Activated T-helper 2 cell treated with anti-CD3 and anti-CD28 coated beads, Interferon-gamma antibody, Interleukin-2, Interleukin-4, amounts not matched to agents 10 μg/mL and 5 μg/mL and 100 μg/mL, durations not matched to agents 14 hours and 24 hours and 36 hours (primary cell): Measurements from ENCODE around the gene SPAG7. TPM values are rescaled to one million over a fixed set of nuclear protein-coding genes. Genes with fewer than 3 reads are reported as not detected.

Experiments
- DNase-seq: peaks from one replicate; pipeline ENCODE4 v3.0.0; 2021; ENCODE audit warnings: low spot score
- H3K27ac Mint-ChIP-seq: one replicate; pipeline ENCODE4 v1.8.0; 2021; ENCODE audit warnings: mixed read lengths
- H3K27me3 Mint-ChIP-seq: one replicate; pipeline ENCODE4 v1.8.0; 2021; ENCODE audit warnings: low read depth, mixed read lengths
- H3K36me3 Mint-ChIP-seq: one replicate; pipeline ENCODE4 v1.8.0; 2021; ENCODE audit warnings: low read depth, mixed read lengths
- H3K4me1 Mint-ChIP-seq: one replicate; pipeline ENCODE4 v1.8.0; 2021; ENCODE audit warnings: low read depth, mixed read lengths
- H3K4me3 Mint-ChIP-seq: one replicate; pipeline ENCODE4 v1.8.0; 2021; ENCODE audit warnings: low read depth, mild to moderate bottlenecking, moderate library complexity, mixed read lengths
- H3K9me3 Mint-ChIP-seq: one replicate; pipeline ENCODE4 v1.8.0; 2021; ENCODE audit warnings: mixed read lengths
- intact Hi-C: fragments of 100-400 bp; cut with micrococcal nuclease; formaldehyde crosslinking; loops from one replicate; pipeline ENCODE4 v1.15.1; 2023
- total RNA-seq: library from RNA; stranded (reverse); gene quantifications from 2 replicates; pipeline ENCODE4 v1.2.3, GENCODE V29; 2022

Gene SPAG7
- total RNA-seq, 1 donor from 2014 or later: 70.4 TPM

- H3K27ac Mint-ChIP-seq: peak overlapping the region; percentile 95
- no peaks in the 10 kb centered on the region for H3K27me3 Mint-ChIP-seq
- intact Hi-C loops: loop anchor here (2.0 to 10.0 kb wide), 2 partner anchors 37 to 581 kb away; partner anchors contain the start of gene UBE2G1
- no peaks in the 10 kb centered on the region for H3K9me3 Mint-ChIP-seq
- peaks cover 56% of the 10 kb centered on the region for H3K4me1 Mint-ChIP-seq
- H3K36me3 Mint-ChIP-seq: peaks cover 66% of the 10 kb centered on the region
- no peak for DNase-seq
- H3K4me3 Mint-ChIP-seq: peak overlapping the region; percentile 100
These were observed 21.7 kb downstream of the SPAG7 start for GRCh38 chr17:4945944-4946280.

- Mint-ChIP-seq H3K4me1 (peaks cover 52% of the 10 kb centered on the region), H3K4me3 (peak overlapping the region; percentile 100), H3K27ac (peak overlapping the region; percentile 92), H3K9me3 (no peaks in the 10 kb centered on the region), H3K27me3 (no peaks in the 10 kb centered on the region), H3K36me3 (peaks cover 72% of the 10 kb centered on the region)
- peak; percentile 76 for DNase-seq
- intact Hi-C loops: loop anchor here (2.0 to 10.0 kb wide), 2 partner anchors 37 to 581 kb away; partner anchors contain the start of gene UBE2G1
These were observed 22.3 kb downstream of the SPAG7 start for GRCh38 chr17:4945176-4945943.

- Mint-ChIP-seq H3K27me3 (no peaks in the 10 kb centered on the region), H3K36me3 (peaks cover 76% of the 10 kb centered on the region), H3K9me3 (no peaks in the 10 kb centered on the region), H3K4me3 (peak overlapping the region; percentile 100), H3K4me1 (peaks cover 52% of the 10 kb centered on the region), H3K27ac (peak overlapping the region; percentile 92)
- intact Hi-C loops: loop anchor here (2.0 to 10.0 kb wide), 2 partner anchors 36 to 580 kb away; partner anchors contain the start of gene UBE2G1
- DNase-seq: no peak
These were observed 23.0 kb downstream of the SPAG7 start for GRCh38 chr17:4944554-4945175.

DNA sequence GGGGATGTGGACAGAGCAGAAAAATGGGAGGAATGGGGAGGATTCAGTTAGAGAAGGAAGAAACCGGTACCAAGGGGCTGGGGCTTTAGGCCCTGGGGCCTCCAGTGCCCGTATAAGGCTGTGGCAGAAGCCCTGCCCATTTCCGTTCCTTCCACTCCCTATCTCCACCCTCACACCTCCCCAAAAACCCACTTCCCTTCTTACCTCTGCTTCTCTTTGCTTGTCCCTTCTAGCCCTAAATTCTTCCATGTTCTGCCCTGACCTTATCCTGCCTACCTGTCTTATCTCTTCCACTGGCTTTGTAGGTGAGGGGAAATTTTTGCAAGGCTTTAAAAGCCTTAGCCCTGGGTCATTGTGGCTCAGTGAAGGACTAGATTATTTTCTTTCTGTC, 23.5 kb downstream of the SPAG7 start:
- peaks cover 52% of the 10 kb centered on the region for H3K4me1 Mint-ChIP-seq
- peaks cover 78% of the 10 kb centered on the region for H3K36me3 Mint-ChIP-seq
- no peaks in the 10 kb centered on the region for H3K27me3 Mint-ChIP-seq
- peak; percentile 66 for DNase-seq
- H3K27ac Mint-ChIP-seq: peak overlapping the region; percentile 92
- intact Hi-C loops: loop anchor here (2.0 to 10.0 kb wide), 2 partner anchors 35 to 579 kb away; partner anchors contain the start of gene UBE2G1
- no peaks in the 10 kb centered on the region for H3K9me3 Mint-ChIP-seq
- H3K4me3 Mint-ChIP-seq: peak overlapping the region; percentile 100

DNA sequence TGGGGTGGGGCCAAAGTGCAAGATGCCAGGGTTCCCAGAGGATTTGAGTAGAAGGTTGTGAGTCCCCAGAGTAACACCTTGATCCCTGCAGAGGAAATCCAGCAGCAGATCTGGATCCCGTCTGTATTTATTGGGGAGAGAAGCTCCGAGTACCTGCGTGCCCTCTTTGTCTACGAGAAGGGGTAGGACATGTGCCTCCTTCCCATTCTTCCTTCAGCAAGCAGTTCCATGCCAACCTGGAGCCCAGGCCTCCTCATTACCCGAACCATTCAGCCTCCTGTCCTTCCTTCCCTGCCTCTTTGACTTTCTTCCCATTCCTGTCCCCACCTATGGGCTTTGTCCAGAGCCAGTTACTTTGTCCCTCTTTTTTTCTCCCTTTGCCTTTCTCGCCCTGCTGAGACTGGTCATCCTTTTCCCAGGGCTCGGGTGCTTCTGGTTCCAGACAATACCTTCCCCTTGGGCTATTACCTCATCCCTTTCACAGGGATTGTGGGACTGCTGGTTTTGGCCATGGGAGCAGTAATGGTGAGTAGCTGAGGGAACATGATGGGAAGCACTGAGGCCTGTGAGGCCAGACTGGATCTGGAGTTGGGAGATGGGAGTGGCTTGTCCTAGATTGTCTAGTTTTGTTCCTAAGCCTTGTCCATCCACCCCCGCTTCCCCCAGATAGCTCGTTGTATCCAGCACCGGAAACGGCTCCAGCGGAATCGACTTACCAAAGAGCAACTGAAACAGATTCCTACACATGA, 24.7 kb downstream of the SPAG7 start:
- no peaks in the 10 kb centered on the region for H3K9me3 Mint-ChIP-seq
- no peaks in the 10 kb centered on the region for H3K27me3 Mint-ChIP-seq
- H3K4me1 Mint-ChIP-seq: peaks cover 60% of the 10 kb centered on the region
- intact Hi-C loops: loop anchor here (10.0 kb wide), 1 partner anchor 578 kb away; the partner anchor contains the start of gene UBE2G1
- H3K36me3 Mint-ChIP-seq: peaks cover 89% of the 10 kb centered on the region
- peak overlapping the region; percentile 100 for H3K4me3 Mint-ChIP-seq
- H3K27ac Mint-ChIP-seq: peak overlapping the region; percentile 7
- no peak for DNase-seq

DNA sequence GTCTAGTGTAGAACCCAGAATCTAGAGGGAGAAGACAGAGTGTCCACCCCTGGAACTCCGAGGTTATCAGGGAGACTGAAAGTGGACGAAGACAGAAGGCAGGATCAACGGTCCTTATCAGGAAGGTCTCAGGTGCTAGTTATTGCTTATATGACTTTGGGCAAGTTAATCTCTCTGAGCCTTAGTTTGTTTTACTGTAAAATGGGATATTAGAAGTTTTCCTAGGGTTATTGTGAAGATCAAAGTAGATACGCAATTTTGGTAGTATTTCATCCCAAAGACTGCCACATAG, 26.4 kb downstream of the SPAG7 start:
- intact Hi-C loops: loop anchor here (2.0 to 10.0 kb wide), 3 partner anchors 56 to 576 kb away; partner anchors contain the start of genes ARRB2, INCA1, KIF1C and UBE2G1
- no peak for DNase-seq
- H3K4me1 Mint-ChIP-seq: peaks cover 57% of the 10 kb centered on the region
- H3K27me3 Mint-ChIP-seq: no peaks in the 10 kb centered on the region
- H3K27ac Mint-ChIP-seq: peak overlapping the region; percentile 87
- H3K9me3 Mint-ChIP-seq: no peaks in the 10 kb centered on the region
- H3K36me3 Mint-ChIP-seq: peaks cover 88% of the 10 kb centered on the region
- peak overlapping the region; percentile 100 for H3K4me3 Mint-ChIP-seq

DNA sequence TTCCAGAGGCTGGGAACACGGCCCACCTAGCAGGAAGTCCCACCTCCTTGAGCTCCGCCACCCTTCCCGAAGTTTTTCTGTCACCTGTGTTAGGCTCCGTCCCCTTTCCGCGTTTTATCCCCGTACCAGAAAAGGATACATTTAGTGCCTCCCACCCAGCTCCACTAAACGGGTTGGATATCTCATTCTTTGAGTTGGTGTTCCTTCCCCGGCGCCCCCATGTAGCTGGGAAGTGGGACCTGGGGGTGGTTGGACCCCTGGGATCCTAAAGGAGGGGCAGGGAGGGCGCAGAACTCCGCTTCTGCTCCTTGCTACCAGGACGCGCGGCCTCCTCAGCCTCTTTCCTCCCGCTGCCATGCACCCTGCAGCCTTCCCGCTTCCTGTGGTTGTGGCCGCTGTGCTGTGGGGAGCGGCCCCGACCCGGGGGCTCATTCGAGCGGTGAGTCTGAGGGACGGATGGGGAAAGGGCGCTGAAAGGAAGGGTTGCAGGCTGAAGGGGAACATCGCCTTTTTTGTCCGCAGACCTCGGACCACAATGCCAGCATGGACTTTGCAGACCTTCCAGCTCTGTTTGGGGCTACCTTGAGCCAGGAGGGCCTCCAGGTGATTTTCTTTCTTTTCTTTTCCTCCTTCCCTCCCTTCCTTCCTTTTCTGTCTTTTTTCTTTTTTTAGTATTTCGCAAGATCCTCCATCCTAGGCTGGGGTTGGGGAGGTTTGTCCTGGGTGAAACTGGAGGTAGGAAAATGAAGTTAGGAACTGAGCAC, 26.9 kb downstream of the SPAG7 start:
- DNase-seq: peak; percentile 42
- Mint-ChIP-seq H3K27me3 (no peaks in the 10 kb centered on the region), H3K4me3 (peak overlapping the region; percentile 100), H3K27ac (peak overlapping the region; percentile 87), H3K9me3 (no peaks in the 10 kb centered on the region), H3K36me3 (peaks cover 86% of the 10 kb centered on the region), H3K4me1 (peaks cover 55% of the 10 kb centered on the region)
- intact Hi-C loops: loop anchor here (1.0 to 10.0 kb wide), 6 partner anchors 8 to 576 kb away; partner anchors contain the start of genes ARRB2, INCA1, KIF1C and PFN1

DNA sequence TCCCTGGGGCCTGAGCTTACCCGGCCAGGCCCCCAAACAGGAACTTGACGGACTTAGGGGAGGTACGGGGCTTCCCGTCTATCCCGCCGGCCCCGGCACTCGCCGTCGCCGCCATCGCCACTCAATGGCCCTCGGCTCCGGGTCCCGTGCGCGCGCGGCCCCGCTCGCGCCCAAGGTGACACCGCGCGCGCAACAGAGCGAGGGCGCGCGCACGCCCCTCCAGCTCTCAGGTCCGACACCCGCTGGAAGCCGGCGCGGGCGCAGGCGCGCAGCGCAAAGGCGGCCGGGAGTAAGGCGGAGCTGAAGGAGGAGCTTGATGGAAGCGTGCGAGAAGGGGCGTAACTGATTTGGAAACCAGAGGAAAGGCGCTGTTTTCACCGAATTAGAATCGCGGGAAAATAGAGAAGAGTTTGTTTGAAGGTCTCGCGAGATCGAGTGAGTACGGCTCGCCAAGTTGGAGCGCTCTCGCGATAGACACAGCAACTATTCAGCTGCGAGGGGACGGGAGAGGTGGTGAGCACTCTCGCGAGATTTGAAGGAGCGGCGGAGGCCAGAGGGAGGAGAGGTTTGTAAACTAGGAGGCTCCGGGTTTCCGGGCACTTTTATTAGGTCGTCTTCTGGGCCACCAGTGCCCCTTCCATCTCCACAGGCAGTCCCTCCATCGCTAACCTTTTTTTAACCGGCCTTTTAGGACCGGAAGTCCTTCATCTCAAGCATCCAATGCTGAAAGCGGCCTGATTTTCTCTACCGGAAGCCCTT, 27.6 kb downstream of the SPAG7 start, which contains the start of the genes RNF167 and SLC25A11:
Gene RNF167, plus strand, starts transcription at position 473 of the 759 bp plus-strand sequence. CDS start 642 bp downstream, outside the sequence.
Gene SLC25A11, minus strand, starts transcription at position 251 of the 759 bp plus-strand sequence. Its CDS starts 136 bp downstream, at position 115.
- peak within 1 kb of the TSS; percentile 87 for H3K27ac Mint-ChIP-seq
- H3K36me3 Mint-ChIP-seq: peaks cover 79% of the 10 kb centered on the region
- H3K27me3 Mint-ChIP-seq: no peaks in the 10 kb centered on the region
- DNase-seq: peak; percentile 98
- peaks cover 48% of the 10 kb centered on the region for H3K4me1 Mint-ChIP-seq
- peak within 1 kb of the TSS; percentile 100 for H3K4me3 Mint-ChIP-seq
- intact Hi-C loops: loop anchor here (1.0 to 10.0 kb wide), 7 partner anchors 8 to 575 kb away; partner anchors contain the start of genes ARRB2, INCA1, KIF1C and PFN1
- H3K9me3 Mint-ChIP-seq: no peaks in the 10 kb centered on the region

- intact Hi-C loops: loop anchor here (1.0 kb wide), 1 partner anchor 30 kb away; no protein-coding TSS in a partner anchor
These were observed 28.1 kb downstream of the SPAG7 start for GRCh38 chr17:4939546-4939795.

GRCh38 chr17:4938688-4939545, 28.7 kb downstream of the SPAG7 start:
- Mint-ChIP-seq H3K4me1 (peaks cover 45% of the 10 kb centered on the region), H3K9me3 (no peaks in the 10 kb centered on the region), H3K36me3 (peaks cover 71% of the 10 kb centered on the region), H3K4me3 (peak overlapping the region; percentile 100), H3K27ac (peak overlapping the region; percentile 87), H3K27me3 (no peaks in the 10 kb centered on the region)
- DNase-seq: no peak
- intact Hi-C loops: loop anchor here (1.0 kb wide), 1 partner anchor 30 kb away; no protein-coding TSS in a partner anchor

More at GRCh38 chr17:4939546-4939795, 28.1 kb downstream of the SPAG7 start:
- no peak for DNase-seq
- Mint-ChIP-seq H3K9me3 (no peaks in the 10 kb centered on the region), H3K27me3 (no peaks in the 10 kb centered on the region), H3K4me1 (peaks cover 45% of the 10 kb centered on the region), H3K27ac (peak overlapping the region; percentile 87), H3K4me3 (peak overlapping the region; percentile 100), H3K36me3 (peaks cover 75% of the 10 kb centered on the region)

DNA sequence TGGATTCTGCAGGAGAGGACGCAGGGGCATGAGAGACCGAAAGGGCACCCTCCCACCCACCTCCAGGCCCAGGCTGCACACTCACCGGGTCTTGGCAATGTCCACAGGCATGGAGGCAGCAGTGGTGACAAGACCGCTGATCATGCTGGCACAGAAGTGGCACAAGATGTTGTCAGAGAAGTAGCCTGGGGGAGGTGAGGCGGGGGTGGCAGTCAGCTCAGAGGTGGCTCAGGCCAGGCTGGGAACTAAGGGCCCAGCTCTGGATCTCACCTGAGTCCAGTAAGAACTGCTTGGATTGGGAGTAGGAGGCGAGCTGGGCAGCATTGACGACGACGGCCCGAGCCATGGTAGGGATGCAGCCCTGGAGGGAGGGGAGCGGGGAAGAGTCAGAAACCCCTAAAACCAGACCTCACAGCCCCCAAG, 29.5 kb downstream of the SPAG7 start:
- Mint-ChIP-seq H3K27ac (no peak overlapping the region), H3K36me3 (peaks cover 64% of the 10 kb centered on the region), H3K9me3 (no peaks in the 10 kb centered on the region), H3K27me3 (no peaks in the 10 kb centered on the region), H3K4me3 (peak overlapping the region; percentile 100), H3K4me1 (peaks cover 44% of the 10 kb centered on the region)
- no peak for DNase-seq
- intact Hi-C loops: no loop called here
